GM21390 (cell line): ENCODE data around the gene DDX6.
"Not testable (repeated sequence)": the region's sequence is repeated elsewhere in the genome, so short reads cannot be mapped to it uniquely, and the experiment has no call there.

ENCODE experiments used
- ATAC-seq: cut with Tn5 transposase; IDR thresholded peaks from one replicate; pipeline ENCODE4 v1.9.1; 2021; ENCODE audit not compliant: unreplicated experiment

The DDX6 gene

DNA sequence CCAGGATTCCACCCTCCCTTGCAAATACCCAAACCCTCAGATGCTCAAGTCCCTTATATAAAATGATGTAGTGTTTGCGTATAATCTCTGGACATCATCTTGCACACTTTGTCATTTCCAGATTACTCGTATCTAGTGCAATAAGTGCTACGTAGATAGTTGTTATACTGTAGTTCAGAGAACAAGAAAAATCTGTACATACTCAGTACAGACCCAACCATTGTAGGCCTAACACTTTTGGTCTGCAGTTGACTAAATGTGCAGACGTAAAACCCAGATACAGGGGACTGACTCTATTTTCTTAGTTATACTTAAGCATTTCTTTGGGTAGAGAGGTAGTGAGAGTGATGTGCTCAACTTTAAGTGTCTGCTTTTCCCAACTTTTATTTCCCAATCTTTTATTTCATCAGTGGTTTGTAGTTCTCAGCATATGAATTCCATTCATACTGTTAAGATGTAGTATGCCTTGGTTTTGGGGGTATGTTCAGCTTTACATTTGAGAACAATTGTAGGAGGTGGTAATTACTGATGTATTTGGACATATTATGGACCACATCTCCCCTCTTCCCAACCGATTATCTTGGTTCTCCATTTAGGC is 43.9 kb downstream of the DDX6 start:
- no peak for ATAC-seq

DNA sequence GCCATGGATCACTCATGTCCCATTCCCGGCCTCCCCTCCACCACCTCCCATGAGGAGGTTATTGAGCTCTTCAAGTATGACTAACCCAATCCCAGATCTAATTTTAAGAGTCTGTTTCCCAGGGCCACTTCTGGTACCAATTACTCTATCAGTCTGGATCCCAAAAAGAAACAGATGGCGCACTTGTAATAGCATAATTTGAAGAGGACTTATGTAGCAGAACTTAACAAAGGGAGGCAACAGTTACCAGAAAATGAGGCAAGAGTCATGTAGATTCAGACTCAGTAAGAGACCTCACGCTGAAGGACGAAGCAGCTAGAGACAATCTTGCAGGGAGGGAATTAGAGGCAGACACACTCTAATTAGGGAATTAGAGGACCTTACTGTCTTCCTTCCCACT is 46.9 kb downstream of the DDX6 start:
- no peak for ATAC-seq

GRCh38 chr11:118742304-118742703 is 48.7 kb downstream of the DDX6 start:
- no peak for ATAC-seq

DNA sequence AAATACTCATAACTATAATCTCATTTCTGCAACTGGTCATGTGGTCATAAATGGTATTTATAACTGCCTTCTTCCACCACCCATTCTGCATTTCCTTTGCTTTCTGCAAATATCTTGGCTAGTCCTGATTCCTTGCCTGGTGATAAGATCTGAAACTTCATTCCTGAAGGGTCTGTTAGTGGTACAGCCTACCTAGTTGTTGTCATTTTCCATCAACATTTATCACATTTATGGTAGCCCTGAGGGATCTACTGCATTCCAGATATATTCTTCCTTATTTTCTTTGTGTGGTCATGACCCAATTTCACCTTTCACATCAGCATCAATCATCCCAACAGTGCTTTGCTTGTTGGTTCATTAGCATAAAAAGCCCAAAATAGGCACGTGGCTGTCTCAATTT is 50.1 kb downstream of the DDX6 start:
- ATAC-seq = no peak

- no peak for ATAC-seq
Measured at GRCh38 chr11:118735203-118735602, 55.8 kb downstream of the DDX6 start.

DNA sequence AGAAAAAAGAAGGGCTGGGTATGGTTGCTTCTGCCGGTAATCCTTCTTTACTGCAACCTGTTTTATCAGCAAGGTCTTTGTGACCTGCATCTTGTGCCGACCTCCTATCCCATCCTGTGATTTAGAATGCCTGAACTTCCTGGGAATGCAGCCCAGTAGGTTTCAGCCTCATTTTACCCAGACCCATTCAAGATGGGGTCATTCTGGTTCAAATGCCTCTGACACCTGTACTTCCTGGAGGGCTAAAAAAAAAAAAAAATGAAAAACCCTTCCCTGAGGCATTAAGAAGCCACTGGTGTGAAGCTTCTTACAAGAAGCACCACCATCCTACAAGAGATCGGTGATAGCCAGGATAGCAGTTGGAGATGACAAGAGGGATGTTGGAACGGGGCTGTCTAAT is 56.9 kb downstream of the DDX6 start:
- no peak for ATAC-seq

GRCh38 chr11:118729753-118730152 is 61.2 kb downstream of the DDX6 start:
- ATAC-seq = not testable (repeated sequence)

DNA sequence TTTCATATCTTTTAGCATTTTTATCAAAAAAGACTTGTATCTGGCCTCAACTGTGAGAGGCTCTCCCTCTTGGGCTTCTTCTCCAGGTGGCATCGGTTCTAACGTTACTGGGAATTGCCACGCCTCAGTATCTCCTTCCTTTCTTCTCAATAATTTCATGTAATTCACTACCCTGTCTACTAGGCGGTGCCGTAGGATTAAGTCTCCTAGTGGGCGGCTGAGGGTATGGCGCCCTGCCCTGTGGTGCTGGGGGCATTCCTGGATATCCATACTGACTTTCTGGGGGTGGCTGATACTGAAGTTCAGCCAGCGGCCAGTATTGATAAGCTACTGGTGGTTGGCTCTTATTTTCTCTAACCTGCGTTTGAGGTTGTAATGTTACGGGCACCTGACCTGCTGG is 62.9 kb downstream of the DDX6 start:
- not testable (repeated sequence) for ATAC-seq

GRCh38 chr11:118727721-118728066 is 63.3 kb downstream of the DDX6 start:
- not testable (repeated sequence) for ATAC-seq

DNA sequence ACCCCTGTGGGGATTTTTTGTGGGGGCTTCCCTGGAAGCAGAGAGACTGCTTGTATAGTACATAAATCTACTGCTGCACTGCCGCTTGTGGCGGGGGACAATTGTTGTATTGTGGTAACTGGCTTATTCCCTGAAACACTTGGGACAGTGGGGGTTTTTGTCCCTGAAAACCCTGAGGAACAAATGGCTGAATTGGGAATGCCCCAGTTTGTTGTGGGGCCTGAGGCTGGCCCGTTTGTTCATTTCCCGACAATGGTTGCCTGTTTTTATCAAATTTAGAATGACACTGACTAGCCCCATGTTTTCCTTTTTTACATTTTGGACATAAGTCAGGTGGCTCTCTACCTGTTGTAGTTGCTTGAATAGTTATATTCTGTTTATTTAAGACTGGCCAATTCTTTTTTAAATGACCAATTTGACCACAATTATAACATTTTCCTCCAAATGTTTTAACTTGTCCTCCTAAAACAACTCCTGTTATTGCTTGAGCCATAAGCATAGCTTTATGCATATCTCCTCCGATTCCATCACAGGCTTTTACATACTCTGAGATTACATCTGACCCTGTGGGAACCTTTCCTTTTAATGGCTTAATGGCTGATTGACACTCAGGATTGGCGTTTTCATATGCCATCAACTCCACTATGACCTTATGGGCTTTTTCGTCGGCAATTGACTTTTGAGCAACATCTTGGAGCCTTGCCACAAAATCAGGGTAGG is 63.8 kb downstream of the DDX6 start:
- ATAC-seq = not testable (repeated sequence)

GRCh38 chr11:118721478-118722015 is 69.4 kb downstream of the DDX6 start:
- not testable (repeated sequence) for ATAC-seq

- ATAC-seq = not testable (repeated sequence)
Measured at GRCh38 chr11:118720740-118721139, 70.2 kb downstream of the DDX6 start.

DNA sequence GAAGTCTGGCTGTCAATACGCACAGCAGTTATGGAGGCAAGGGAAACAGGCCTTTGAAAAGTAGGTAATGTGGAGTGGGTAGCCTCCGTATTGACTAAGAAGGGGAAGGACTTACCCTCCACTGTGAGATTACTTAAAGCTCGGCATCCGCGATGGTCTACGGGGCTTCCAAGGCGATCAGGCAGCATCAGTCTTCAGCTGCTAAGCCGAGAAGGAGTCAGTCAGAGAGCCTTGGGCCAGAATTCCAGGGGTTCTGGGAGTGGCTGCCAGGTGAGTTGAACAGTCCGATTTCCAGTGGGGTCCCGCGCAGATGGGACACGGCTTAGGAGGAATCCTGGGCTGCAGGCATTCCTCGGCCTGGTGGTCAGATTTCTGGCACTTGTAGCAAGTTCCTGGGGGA is 70.9 kb downstream of the DDX6 start:
- ATAC-seq = not testable (repeated sequence)

DNA sequence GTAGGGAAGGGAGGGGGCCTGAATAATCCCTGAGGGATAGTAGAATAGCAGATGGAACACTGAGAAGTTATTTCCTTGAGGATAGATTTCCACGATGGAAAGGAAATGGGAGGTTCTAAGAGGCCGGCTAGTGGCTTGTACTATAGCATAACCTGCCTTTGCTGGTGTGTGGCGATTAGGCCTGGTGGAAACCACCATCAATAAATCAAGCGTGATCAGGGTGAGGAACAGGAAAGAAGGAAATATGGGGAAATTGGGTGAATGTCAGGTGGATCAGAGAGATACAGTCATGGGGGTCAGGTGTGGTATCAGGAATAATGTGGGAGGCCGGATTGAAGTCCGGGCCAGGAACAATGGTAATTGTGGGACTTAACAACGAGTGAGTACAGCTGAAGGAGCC is 72.4 kb downstream of the DDX6 start:
- not testable (repeated sequence) for ATAC-seq

DNA sequence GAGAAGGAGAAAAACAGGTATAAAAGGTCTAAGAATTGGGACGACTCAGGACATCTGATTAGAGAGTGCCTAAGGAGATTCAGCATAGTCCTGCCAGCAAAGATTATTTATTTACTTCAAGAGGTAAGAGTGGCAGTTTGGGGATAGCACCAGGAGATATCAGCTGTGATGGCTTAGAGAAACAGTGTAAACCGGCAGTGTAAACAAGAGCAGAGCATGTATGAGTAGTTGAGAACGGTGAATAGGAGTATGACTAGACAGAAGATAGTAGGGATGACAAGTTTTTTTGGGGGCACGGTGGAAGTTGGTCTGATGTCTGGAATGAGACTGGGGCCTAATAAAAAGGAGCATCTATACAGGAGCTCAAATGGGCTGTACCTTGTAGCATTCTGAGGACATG is 73.2 kb downstream of the DDX6 start:
- ATAC-seq = not testable (repeated sequence)

- not testable (repeated sequence) for ATAC-seq
Measured at GRCh38 chr11:118717221-118717620, 73.7 kb downstream of the DDX6 start.

DNA sequence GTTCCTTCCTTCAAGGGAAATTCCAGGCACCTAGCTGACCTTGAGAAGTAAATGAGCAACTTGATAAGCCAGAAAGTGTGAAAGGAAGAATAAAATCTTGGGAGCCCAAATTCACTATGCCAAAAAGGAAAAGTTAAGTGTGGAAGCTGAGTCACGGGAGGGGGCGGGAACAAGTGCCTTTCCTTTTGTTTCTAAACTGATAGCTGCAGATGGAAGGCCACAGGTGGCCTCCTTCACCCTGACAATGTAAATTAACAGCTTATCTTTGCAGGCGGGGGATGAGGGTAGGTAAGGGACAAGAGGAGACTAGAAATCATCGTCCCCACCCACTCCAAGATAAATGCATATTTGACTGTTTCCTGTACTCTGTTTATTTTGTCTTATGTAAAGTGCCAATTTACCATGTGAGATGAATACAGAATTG is 75.1 kb downstream of the DDX6 start:
- ATAC-seq = no peak

GRCh38 chr11:118715245-118715831 is 75.6 kb downstream of the DDX6 start:
- ATAC-seq = no peak

GRCh38 chr11:118714816-118715215 is 76.1 kb downstream of the DDX6 start:
- ATAC-seq = no peak

DNA sequence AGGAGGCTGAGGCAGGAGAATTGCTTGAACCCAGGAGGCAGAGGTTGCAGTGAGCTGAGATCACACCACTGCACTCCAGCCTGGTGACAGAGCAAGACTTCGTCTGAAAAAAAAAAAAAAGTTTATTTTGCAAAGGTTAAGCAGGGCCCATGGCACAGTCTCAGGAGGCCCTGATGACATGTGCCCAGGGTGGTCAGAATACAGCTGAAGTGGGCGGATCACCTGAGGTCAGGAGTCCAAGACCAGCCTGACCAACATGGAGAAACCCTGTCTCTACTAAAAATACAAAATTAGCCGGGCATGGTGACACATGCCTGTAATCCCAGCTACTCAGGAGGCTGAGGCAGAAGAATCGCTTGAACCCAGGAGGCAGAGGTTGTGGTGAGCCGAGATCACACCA is 76.5 kb downstream of the DDX6 start:
- ATAC-seq = not testable (repeated sequence)

GRCh38 chr11:118708296-118708695 is 82.7 kb downstream of the DDX6 start:
- ATAC-seq = no peak

GRCh38 chr11:118706546-118706825 is 84.5 kb downstream of the DDX6 start:
- ATAC-seq = no peak
